Progenitor cell of endocrine pancreas (in vitro differentiated cells): ENCODE data around the gene POFUT2. TPM values are rescaled to one million over a fixed set of nuclear protein-coding genes. Genes with fewer than 3 reads are reported as not detected.

Source experiments
- DNase-seq: peaks from one replicate; pipeline ENCODE4 v3.0.0; 2021; ENCODE audit warnings: low spot score; ENCODE audit not compliant: unreplicated experiment
- H3K27ac Mint-ChIP-seq: 2 replicates; pipeline ENCODE4 v1.8.0; 2021; ENCODE audit warnings: mild to moderate bottlenecking, moderate library complexity, mixed read lengths
- H3K27me3 Mint-ChIP-seq: 2 replicates; pipeline ENCODE4 v1.8.0; 2021; ENCODE audit warnings: mixed read lengths
- H3K36me3 Mint-ChIP-seq: 2 replicates; pipeline ENCODE4 v1.8.0; 2022; ENCODE audit warnings: mixed read lengths; ENCODE audit not compliant: insufficient read depth
- H3K4me1 Mint-ChIP-seq: 2 replicates; pipeline ENCODE4 v1.8.0; 2021; ENCODE audit warnings: low read depth, mixed read lengths
- H3K4me3 Mint-ChIP-seq: 2 replicates; pipeline ENCODE4 v1.8.0; 2021; ENCODE audit warnings: low read depth, mild to moderate bottlenecking, moderate library complexity, mixed read lengths
- H3K9me3 Mint-ChIP-seq: 2 replicates; pipeline ENCODE4 v1.8.0; 2021; ENCODE audit warnings: low read depth, mixed read lengths
- CTCF ChIP-seq: fragments of 200-600 bp; sonication (generic); IDR thresholded peaks from one replicate; pipeline ENCODE4 v1.5.0; 2021; ENCODE audit warnings: antibody characterized with exemption, mild to moderate bottlenecking; ENCODE audit not compliant: unreplicated experiment
- total RNA-seq: library from RNA; stranded (reverse); gene quantifications from 2 replicates; pipeline ENCODE4 v1.2.1, GENCODE V29; 2021

POFUT2 gene
- total RNA-seq, 1 donor from 2014 or later = 47.8 TPM

DNA sequence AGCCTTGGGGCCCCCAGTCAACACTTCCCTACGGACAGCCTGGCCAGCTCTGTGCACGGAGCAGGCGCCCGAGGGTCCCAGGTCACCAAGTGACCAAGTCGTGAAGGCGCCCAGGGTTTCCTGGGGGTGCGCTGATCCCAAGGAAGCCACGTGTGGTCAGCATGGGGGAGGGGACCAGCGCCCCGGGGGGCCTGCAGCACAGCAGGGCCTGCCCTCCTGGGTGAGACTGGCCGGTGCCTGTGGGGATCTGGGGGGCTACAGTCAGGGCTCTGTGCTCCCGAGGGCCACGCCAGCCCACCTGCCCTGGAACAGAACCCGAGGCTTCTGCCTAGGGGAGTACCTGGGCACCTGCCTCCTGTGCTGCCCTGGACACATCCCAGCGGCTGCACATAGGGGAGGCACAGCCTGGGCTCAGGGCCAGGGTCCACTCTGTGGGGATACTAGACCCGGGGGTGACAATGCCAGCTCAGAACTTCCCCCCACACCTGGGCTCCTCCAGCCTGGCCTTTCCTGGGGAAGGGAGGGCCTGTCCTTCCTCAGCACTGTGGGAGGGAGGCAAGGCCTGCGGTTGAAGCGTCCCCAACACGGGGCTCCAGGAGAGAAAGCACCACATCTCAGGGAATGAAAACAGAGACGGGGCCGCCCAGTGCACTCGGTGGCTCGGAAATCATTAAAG lies 6.2 kb upstream of the POFUT2 start:
- Mint-ChIP-seq H3K27me3 (no peaks in the 10 kb centered on the region), H3K9me3 (peaks cover 3% of the 10 kb centered on the region), H3K4me3 (no peak overlapping the region), H3K36me3 (peaks cover 13% of the 10 kb centered on the region), H3K4me1 (peaks cover 26% of the 10 kb centered on the region), H3K27ac (no peak overlapping the region)
- DNase-seq = peak; percentile 8
- TF ChIP-seq CTCF = no peak

DNA sequence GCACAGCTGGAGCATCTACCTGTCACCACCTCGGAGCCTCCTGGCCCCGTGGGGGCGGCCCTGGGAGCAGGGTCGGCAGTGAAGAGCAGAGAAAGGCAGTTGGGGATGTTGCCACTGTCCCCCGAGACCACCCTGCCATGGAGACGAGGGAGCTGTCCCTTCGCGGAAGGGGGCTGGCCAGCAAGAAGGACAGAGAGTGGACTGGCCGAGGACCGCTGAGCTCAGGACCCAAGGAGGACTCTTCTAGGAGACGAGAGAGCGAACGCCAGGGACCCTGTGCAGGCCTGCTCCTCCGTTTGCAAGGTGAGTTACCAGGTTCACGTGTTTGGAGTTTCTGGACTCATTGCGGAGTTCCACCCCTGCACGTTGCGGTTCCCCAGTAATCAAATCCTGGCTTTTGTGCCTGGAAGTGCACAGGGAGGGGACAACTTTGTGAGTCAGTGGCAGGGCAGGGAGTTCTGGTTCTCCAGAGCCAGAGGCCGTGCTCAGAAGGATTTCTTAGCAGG lies 5.6 kb upstream of the POFUT2 start:
- Mint-ChIP-seq H3K9me3 (peaks cover 3% of the 10 kb centered on the region), H3K4me1 (peaks cover 26% of the 10 kb centered on the region), H3K27me3 (no peaks in the 10 kb centered on the region), H3K36me3 (peaks cover 13% of the 10 kb centered on the region), H3K27ac (no peak overlapping the region), H3K4me3 (no peak overlapping the region)
- no peak for TF ChIP-seq CTCF
- DNase-seq = peak; percentile 8

GRCh38 chr21:45292399-45293219 lies 4.9 kb upstream of the POFUT2 start:
- peaks cover 12% of the 10 kb centered on the region for H3K36me3 Mint-ChIP-seq
- DNase-seq = peak; percentile 85
- H3K4me1 Mint-ChIP-seq = peaks cover 26% of the 10 kb centered on the region
- H3K9me3 Mint-ChIP-seq = peaks cover 3% of the 10 kb centered on the region
- no peak overlapping the region for H3K4me3 Mint-ChIP-seq
- TF ChIP-seq CTCF = peak; percentile 98
- no peak overlapping the region for H3K27ac Mint-ChIP-seq
- no peaks in the 10 kb centered on the region for H3K27me3 Mint-ChIP-seq

DNA sequence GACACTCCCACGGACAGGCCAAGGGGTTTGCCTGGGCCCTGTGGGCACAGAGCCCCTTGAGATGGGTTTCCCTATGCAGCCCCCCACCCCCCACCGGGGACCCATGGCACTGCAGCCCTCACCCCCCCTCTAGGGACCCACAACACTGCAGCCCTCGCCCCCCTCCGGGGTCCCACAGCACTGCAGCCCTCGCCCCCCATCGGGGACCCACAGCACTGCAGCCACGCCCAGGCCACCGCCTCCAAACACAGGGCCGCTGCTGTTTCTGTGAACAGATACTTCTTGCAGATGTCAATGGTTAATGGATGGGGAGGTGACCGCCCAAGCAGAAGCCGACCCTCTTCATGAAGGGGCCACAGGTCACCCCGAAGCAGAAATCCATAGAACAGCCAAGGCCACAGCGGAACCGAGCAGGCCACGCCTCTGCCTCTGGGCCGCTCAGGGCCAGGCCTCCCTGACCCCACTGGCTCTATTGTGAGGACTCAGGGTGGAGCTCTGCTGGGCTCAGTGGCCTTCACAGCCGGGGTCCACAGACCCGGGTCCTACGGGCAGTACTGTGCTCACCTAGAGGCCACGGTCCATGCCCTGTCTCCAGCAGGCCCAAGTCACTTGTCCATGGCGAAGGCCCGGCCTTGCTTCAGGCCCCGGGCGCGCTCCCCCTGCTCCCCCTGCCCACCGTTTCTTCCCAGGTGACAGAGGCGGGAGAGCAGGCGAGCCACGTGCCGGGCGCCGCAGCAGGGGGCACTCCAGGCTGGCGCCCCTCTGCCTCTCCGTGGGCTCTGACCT lies 4.1 kb upstream of the POFUT2 start:
- Mint-ChIP-seq H3K4me3 (no peak overlapping the region), H3K4me1 (peaks cover 26% of the 10 kb centered on the region), H3K27ac (no peak overlapping the region), H3K9me3 (no peaks in the 10 kb centered on the region), H3K27me3 (no peaks in the 10 kb centered on the region), H3K36me3 (peaks cover 9% of the 10 kb centered on the region)
- DNase-seq = peak; percentile 15
- TF ChIP-seq CTCF = no peak
